Keratinocyte (primary cell): ENCODE data around the gene VAV2.

Experiments used
- EZH2 ChIP-seq: IDR thresholded peaks from one replicate; pipeline ENCODE4 v1.6.1; 2012; ENCODE audit warnings: inconsistent platforms, mild to moderate bottlenecking, low read length, moderate library complexity
- TF ChIP-seq, protein P1 (sequence below), 3 experiments: IDR thresholded peaks in 1 of 3; conservative IDR thresholded peaks in 1 of 3; optimal IDR thresholded peaks in 1 of 3; 2 replicates in 2 of 3; 3 replicates in 1 of 3; pipeline versions ENCODE3 to v1.5.1; 2011; ENCODE audit warnings: low read length in 3 of 3, mild to moderate bottlenecking in 3 of 3, moderate library complexity in 2 of 3, control low read depth in 1 of 3, inconsistent platforms in 1 of 3; ENCODE audit not compliant: insufficient read depth in 2 of 3; ENCODE audit errors: extremely low read depth in 1 of 3

DNA sequence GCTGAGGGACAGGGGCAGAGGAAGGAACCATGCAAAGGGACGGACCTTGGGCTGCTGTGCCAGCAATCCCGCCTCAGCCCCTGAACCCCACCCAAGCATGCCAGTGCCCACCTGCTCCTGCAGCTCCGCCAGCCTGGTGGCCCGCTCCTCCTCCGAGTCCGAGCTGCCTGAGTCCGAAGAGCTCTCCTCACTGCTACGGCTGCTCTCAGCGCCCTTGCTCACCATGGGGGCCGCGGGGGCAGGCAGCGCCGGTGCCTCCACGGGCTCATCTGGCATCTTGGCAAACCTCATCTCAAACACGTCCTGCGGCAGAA lies 49.5 kb upstream of the VAV2 start:
- TF ChIP-seq, protein P1, sequence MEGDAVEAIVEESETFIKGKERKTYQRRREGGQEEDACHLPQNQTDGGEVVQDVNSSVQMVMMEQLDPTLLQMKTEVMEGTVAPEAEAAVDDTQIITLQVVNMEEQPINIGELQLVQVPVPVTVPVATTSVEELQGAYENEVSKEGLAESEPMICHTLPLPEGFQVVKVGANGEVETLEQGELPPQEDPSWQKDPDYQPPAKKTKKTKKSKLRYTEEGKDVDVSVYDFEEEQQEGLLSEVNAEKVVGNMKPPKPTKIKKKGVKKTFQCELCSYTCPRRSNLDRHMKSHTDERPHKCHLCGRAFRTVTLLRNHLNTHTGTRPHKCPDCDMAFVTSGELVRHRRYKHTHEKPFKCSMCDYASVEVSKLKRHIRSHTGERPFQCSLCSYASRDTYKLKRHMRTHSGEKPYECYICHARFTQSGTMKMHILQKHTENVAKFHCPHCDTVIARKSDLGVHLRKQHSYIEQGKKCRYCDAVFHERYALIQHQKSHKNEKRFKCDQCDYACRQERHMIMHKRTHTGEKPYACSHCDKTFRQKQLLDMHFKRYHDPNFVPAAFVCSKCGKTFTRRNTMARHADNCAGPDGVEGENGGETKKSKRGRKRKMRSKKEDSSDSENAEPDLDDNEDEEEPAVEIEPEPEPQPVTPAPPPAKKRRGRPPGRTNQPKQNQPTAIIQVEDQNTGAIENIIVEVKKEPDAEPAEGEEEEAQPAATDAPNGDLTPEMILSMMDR (optimal IDR thresholded peaks at IDR 0.05 in 1 of 3, IDR thresholded peaks at IDR 0.05 in 1 of 3, conservative IDR thresholded peaks at IDR 0.05 in 1 of 3; ENCODE audit: extremely low read depth in 1 of 3, insufficient read depth in 2 of 3, low read length in 3 of 3), result no peak
- TF ChIP-seq EZH2, result no peak
